IPS DF 19.7 (cell line): Measurements from ENCODE around the gene SLC35F1.

Source experiments
- DNase-seq: peaks from one replicate; pipeline ENCODE4 v3.0.0-alpha.2; 2013; ENCODE audit warnings: low read depth, low spot score

SLC35F1 gene

GRCh38 chr6:118269659-118270058 is 362.6 kb downstream of the SLC35F1 start:
- no peak for DNase-seq

GRCh38 chr6:118277631-118278030 is 370.6 kb downstream of the SLC35F1 start:
- DNase-seq, result no peak

GRCh38 chr6:118280210-118280609 is 373.1 kb downstream of the SLC35F1 start:
- no peak for DNase-seq

GRCh38 chr6:118281291-118281690 is 374.2 kb downstream of the SLC35F1 start:
- no peak for DNase-seq

GRCh38 chr6:118283766-118284165 is 376.7 kb downstream of the SLC35F1 start:
- DNase-seq, result no peak

GRCh38 chr6:118284736-118285360 is 377.8 kb downstream of the SLC35F1 start:
- DNase-seq, result no peak

GRCh38 chr6:118285791-118286190 is 378.7 kb downstream of the SLC35F1 start:
- DNase-seq, result no peak

GRCh38 chr6:118288355-118289124 is 381.5 kb downstream of the SLC35F1 start:
- DNase-seq, result no peak

GRCh38 chr6:118292558-118292957 is 385.5 kb downstream of the SLC35F1 start:
- no peak for DNase-seq

- no peak for DNase-seq
These were observed 387.8 kb downstream of the SLC35F1 start for GRCh38 chr6:118294906-118295305.

- no peak for DNase-seq
These were observed 388.3 kb downstream of the SLC35F1 start for GRCh38 chr6:118295336-118295735.

- no peak for DNase-seq
These were observed 389.3 kb downstream of the SLC35F1 start for GRCh38 chr6:118296129-118296901.

GRCh38 chr6:118297821-118298220 is 390.8 kb downstream of the SLC35F1 start:
- DNase-seq, result no peak

GRCh38 chr6:118298476-118299427 is 391.7 kb downstream of the SLC35F1 start:
- no peak for DNase-seq

- DNase-seq, result no peak
These were observed 392.4 kb downstream of the SLC35F1 start for GRCh38 chr6:118299457-118299856.

GRCh38 chr6:118304321-118304720 is 397.3 kb downstream of the SLC35F1 start:
- DNase-seq, result no peak

GRCh38 chr6:118305081-118305480 is 398.0 kb downstream of the SLC35F1 start:
- DNase-seq, result no peak

- no peak for DNase-seq
These were observed 399.6 kb downstream of the SLC35F1 start for GRCh38 chr6:118306392-118307238.

- no peak for DNase-seq
These were observed 400.5 kb downstream of the SLC35F1 start for GRCh38 chr6:118307581-118307980.

GRCh38 chr6:118309337-118310093 is 402.5 kb downstream of the SLC35F1 start:
- DNase-seq, result no peak
